Right atrium auricular region (tissue), 2 donors: ENCODE results near the gene CTSH. TPM values are rescaled to one million over a fixed set of nuclear protein-coding genes. Genes with fewer than 3 reads are reported as not detected.
"Not testable (repeated sequence)": the region's sequence is repeated elsewhere in the genome, so short reads cannot be mapped to it uniquely, and the experiment has no call there.

Experiments used
- DNase-seq: peaks from one replicate; pipeline ENCODE4 v3.0.0-alpha.2; 2019; ENCODE audit warnings: low spot score
- H3K27ac ChIP-seq, 2 donors: fragments of 200-600 bp; sonication (generic); 1 replicate in 1 of 2; 2 replicates in 1 of 2; pipeline ENCODE4 v1.5.1; 2016 to 2019
- H3K27me3 ChIP-seq, 2 donors: fragments of 200-600 bp; sonication (generic); one replicate each; pipeline versions ENCODE4 v1.5.1 to v1.6.0; 2017 to 2019
- H3K36me3 ChIP-seq: fragments of 200-600 bp; sonication (generic); one replicate; pipeline ENCODE4 v1.5.1; 2016
- H3K4me1 ChIP-seq, 2 donors: fragments of 200-600 bp; sonication (generic); one replicate each; pipeline versions ENCODE4 v1.5.1 to v1.6.0; 2017 to 2019
- H3K4me3 ChIP-seq, 2 donors: fragments of 200-600 bp; sonication (generic); 1 replicate in 1 of 2; 2 replicates in 1 of 2; pipeline ENCODE4 v1.5.1; 2017 to 2019; ENCODE audit warnings: mild to moderate bottlenecking in 1 of 2, moderate library complexity in 1 of 2
- H3K9me3 ChIP-seq, 2 donors: fragments of 200-600 bp; sonication (generic); one replicate each; pipeline ENCODE4 v1.5.1; 2019
- total RNA-seq, 2 donors: library from RNA; depleted of rRNA; stranded (reverse); fragments of >200 nt; gene quantifications; one replicate each; pipeline ENCODE4 v1.1.0, GENCODE V29; 2016
- TF ChIP-seq, protein P1 (sequence below), 2 donors: fragments of 200-600 bp; sonication (generic); IDR thresholded peaks; one replicate each; pipeline ENCODE4 v1.5.1; 2019; ENCODE audit warnings: antibody characterized with exemption in 2 of 2

CTSH gene
- total RNA-seq, 2 donors from 2014 or later: 51.0 to 114 TPM

DNA sequence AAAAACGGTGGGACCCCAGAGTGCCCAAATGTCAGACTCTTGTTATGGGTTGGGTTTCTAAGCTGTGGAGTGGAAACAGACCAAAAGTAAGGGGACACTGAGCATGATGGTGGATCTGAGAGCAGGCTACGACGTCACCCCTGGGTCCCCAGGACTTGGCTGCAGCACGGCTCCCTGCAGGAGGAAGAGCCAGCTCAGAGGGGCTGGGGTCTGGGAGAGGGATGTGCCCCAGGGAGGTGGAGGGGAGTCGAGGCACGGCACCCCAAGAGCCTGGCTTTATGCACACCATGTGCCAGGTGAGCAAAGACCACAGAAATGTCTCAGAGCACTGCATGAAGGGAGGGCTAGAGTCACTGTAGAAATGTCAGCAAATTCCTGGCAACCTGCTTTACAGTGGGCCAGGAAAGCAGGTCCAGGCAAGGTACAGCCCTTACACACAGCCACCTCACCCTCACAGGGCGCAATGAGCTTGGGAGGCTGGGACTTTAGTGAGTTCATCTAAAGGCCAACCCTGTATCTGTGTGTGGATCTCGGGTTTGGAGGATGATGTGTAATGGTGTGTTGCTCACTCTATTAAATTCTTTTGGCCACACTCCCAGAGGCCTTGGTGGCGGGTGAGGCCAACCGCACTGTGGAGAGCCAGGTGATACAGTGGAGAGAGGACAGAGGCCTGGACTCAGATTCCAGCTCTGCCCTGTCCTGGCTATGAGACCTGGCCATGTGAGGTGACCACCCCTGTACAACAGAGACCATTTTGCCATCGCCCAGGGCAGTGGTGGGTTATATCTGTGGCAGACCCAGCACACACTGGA lies 14.1 kb downstream of the CTSH start:
- TF ChIP-seq, protein P1, sequence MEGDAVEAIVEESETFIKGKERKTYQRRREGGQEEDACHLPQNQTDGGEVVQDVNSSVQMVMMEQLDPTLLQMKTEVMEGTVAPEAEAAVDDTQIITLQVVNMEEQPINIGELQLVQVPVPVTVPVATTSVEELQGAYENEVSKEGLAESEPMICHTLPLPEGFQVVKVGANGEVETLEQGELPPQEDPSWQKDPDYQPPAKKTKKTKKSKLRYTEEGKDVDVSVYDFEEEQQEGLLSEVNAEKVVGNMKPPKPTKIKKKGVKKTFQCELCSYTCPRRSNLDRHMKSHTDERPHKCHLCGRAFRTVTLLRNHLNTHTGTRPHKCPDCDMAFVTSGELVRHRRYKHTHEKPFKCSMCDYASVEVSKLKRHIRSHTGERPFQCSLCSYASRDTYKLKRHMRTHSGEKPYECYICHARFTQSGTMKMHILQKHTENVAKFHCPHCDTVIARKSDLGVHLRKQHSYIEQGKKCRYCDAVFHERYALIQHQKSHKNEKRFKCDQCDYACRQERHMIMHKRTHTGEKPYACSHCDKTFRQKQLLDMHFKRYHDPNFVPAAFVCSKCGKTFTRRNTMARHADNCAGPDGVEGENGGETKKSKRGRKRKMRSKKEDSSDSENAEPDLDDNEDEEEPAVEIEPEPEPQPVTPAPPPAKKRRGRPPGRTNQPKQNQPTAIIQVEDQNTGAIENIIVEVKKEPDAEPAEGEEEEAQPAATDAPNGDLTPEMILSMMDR (IDR thresholded peaks at IDR 0.05): no peak
- H3K27me3 ChIP-seq: no peaks in the 10 kb centered on the region
- no peak overlapping the region for H3K27ac ChIP-seq
- H3K36me3 ChIP-seq: peaks cover 18% of the 10 kb centered on the region
- no peaks in the 10 kb centered on the region for H3K9me3 ChIP-seq
- H3K4me1 ChIP-seq: peaks cover 0 to 35% of the 10 kb centered on the region in 2 donors
- DNase-seq: no peak
- H3K4me3 ChIP-seq: no peak overlapping the region

DNA sequence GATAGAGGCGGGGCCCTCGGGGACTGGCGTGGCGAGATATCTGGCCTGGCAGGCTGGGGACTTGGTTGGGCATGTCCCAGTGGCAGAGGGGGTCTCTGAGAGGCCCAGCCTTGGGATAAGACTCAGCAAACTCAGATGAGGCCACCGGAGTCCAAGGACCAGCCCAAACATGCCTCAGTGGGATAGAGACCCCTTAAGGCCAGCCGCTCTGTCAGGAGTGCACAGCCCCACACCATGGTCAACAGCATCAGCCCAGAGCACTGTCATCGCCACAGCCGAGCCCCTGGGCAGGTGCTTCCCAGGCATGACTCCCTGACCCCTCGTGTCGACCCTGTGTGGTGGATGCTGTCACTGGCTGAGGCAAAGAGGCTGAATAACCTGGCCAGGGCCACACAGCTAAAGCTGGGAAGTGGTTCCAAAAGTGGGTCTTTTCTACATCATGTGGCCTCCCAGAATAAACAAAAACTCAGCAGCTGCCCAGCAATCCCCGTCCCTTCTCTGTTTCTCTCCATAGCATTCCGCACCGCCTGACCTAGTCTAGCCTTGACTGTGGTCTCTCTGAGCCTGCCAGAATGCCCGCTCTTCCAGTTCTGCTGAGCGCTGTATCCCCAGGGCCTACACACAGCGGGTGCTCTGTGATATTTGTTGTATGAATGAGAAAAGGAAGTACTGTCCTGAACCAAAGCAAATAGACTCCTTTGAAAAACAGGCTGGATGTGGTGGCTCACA lies 15.1 kb downstream of the CTSH start:
- Histone ChIP-seq H3K4me3 (no peak overlapping the region), H3K9me3 (no peaks in the 10 kb centered on the region), H3K36me3 (peaks cover 22% of the 10 kb centered on the region), H3K27ac (no peak overlapping the region), H3K4me1 (peaks cover 0 to 33% of the 10 kb centered on the region in 2 donors), H3K27me3 (no peaks in the 10 kb centered on the region)
- TF ChIP-seq, protein P1 (IDR thresholded peaks at IDR 0.05): no peak
- no peak for DNase-seq

DNA sequence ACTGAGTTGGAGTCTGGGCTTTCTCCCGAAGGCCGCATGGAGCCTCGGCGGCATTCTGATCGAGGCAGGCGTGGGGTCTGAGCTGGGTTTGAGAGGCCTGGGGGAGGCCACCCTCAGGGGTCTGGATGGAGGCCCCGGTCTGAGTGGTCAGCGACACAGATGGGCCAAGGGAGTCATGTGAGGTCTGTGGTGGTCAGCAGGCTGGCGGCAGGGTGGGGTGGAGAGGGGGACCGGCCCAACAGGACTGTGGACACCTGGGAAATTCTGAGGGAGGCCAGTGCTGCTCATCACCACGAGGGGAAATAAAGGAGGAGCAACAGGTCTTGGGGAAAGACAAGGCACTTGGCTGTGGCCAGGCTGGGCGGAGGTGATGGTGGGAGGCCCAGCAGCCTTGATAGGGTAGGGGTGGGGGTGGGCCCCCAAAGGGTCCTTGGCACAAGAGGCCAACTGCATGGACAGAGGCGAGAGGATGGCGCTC lies 16.2 kb downstream of the CTSH start:
- Histone ChIP-seq H3K4me1 (peaks cover 0 to 23% of the 10 kb centered on the region in 2 donors), H3K27ac (no peak overlapping the region), H3K9me3 (no peaks in the 10 kb centered on the region), H3K4me3 (no peak overlapping the region), H3K27me3 (no peaks in the 10 kb centered on the region), H3K36me3 (peaks cover 31% of the 10 kb centered on the region)
- TF ChIP-seq, protein P1 (IDR thresholded peaks at IDR 0.05): no peak
- DNase-seq: no peak

DNA sequence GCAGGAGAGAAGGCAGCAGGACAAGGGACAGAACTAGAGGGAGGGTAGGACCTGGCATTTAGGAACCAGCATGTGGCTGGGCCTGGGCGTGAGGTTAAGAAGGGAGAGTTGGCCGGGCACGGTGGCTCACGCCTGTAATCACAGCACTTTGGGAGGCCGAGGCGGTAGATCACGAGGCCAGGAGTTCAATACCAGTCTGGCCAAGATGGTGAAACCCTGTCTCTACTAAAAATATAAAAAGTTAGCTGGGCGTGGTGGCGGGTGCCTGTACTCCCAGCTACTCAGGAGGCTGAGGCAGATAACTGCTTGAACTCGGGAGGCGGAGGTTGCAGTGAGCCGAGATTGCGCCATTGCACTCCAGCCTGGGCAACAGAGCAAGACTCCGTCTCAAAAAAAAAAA lies 16.7 kb downstream of the CTSH start:
- not testable (repeated sequence) for DNase-seq, H3K4me3 ChIP-seq, H3K27me3 ChIP-seq, H3K27ac ChIP-seq, H3K9me3 ChIP-seq
- peaks cover 36% of the 10 kb centered on the region for H3K36me3 ChIP-seq
- H3K4me1 ChIP-seq: peaks cover 0 to 19% of the 10 kb centered on the region in 2 donors

DNA sequence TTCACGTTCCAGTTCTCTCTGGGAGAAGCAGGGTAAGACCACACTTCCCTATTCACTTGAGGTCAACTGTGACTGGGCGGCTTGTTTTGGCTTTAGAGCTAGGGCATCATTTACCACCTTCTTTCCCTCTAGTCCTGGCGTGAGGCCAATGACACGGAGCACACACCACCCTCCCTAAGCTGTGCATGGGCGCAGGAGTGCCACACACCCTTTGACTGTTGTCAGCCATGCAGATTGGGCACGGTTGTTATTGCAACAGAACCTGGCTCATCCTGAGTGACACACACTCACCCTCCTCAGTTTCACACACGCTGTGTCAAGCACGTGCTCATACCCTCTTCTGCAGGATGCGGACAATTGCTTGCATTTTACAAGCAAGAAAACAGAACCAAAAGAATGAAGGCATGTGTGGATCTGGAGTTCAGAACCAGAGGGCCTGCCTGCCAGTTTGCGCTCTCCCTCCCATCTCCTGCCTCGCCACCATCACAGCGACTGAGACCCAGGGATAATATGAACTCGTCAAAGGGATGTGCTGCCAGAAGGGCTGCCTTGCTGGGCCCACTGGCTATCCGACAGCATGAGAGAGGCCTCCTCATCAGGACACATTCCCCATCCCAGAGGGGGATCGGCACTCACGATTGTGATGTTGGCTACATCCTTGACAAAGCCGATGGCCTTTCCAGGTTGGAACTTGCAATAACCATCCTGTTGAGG lies 17.6 kb downstream of the CTSH start:
- Histone ChIP-seq H3K27me3 (no peaks in the 10 kb centered on the region), H3K36me3 (peaks cover 44% of the 10 kb centered on the region), H3K9me3 (no peaks in the 10 kb centered on the region), H3K4me1 (peaks cover 0 to 18% of the 10 kb centered on the region in 2 donors), H3K4me3 (no peak overlapping the region), H3K27ac (no peak overlapping the region)
- TF ChIP-seq, protein P1 (IDR thresholded peaks at IDR 0.05): no peak
- DNase-seq: no peak
